Testis (tissue), 3 donors: Measurements from ENCODE around the gene RASSF10. TPM values are rescaled to one million over a fixed set of nuclear protein-coding genes. Genes with fewer than 3 reads are reported as not detected.

ENCODE experiments used
- DNase-seq: peaks from one replicate; pipeline ENCODE4 v3.0.0-alpha.2; 2019
- H3K27ac ChIP-seq, 2 donors: fragments of 200-600 bp; sonication (generic); one replicate each; pipeline ENCODE4 v1.5.1; 2019
- H3K27me3 ChIP-seq: fragments of 200-600 bp; sonication (generic); one replicate; pipeline ENCODE4 v1.5.1; 2019
- H3K36me3 ChIP-seq: fragments of 200-600 bp; sonication (generic); one replicate; pipeline ENCODE4 v1.5.1; 2017; ENCODE audit warnings: low read depth; ENCODE audit errors: missing control alignments
- H3K4me1 ChIP-seq: fragments of 200-600 bp; sonication (generic); one replicate; pipeline ENCODE4 v1.5.1; 2019
- H3K4me3 ChIP-seq, 2 donors: fragments of 200-600 bp; sonication (generic); one replicate each; pipeline ENCODE4 v1.5.1; 2017 to 2019
- H3K9me3 ChIP-seq: fragments of 200-600 bp; sonication (generic); one replicate; pipeline ENCODE4 v1.5.1; 2017
- CTCF ChIP-seq, 3 experiments: fragments of 450-650 bp in 2 of 3; fragments of 200-600 bp in 1 of 3; sonication (generic) in 1 of 3; IDR thresholded peaks; one replicate each; pipeline ENCODE4 v1.5.1; 2016 to 2019; ENCODE audit warnings: antibody characterized with exemption in 3 of 3, mild to moderate bottlenecking in 2 of 3, moderate library complexity in 1 of 3
- POLR2A ChIP-seq: fragments of 450-650 bp; IDR thresholded peaks from one replicate; pipeline ENCODE4 v1.6.1; 2017; ENCODE audit warnings: antibody characterized with exemption, mild to moderate bottlenecking, moderate library complexity
- WGBS, 2 donors: methylation state at CpG; one replicate each; pipeline ENCODE4 v1.1.5; 2018; 5-methylcytosine and 5-hydroxymethylcytosine counted together
- intact Hi-C: fragments of 100-400 bp; cut with DNase I; formaldehyde crosslinking; loops from one replicate; pipeline ENCODE4 v1.15.1; 2023; ENCODE audit warnings: low total_unique reads
- polyA plus RNA-seq: library from polyadenylated mRNA; stranded (reverse); fragments of 350-450 nt; fragmentation: Illumina TruSeq; extraction: RNeasy Lipid Tissue Mini Kit (QIAGEN cat#74804); gene quantifications from one replicate; pipeline ENCODE4 v1.2.3, GENCODE V29; 2014; ENCODE audit warnings: low read depth, low replicate concordance; ENCODE audit not compliant: insufficient read depth
- total RNA-seq, 2 donors: library from RNA; depleted of rRNA; stranded (reverse); fragments of >200 nt; gene quantifications; one replicate each; pipeline ENCODE4 v1.2.3, GENCODE V29; 2016

RASSF10 gene
- total and polyA plus RNA-seq, 3 donors from 2014 or later: 2.9 to 6.3 (median 3.0) TPM

- intact Hi-C loops: no loop called here
- no peaks in the 10 kb centered on the region for H3K27me3 ChIP-seq
- WGBS, 2 donors: 83 to 100% methylated on average over 1 of the region's 1 CpG
Observed at GRCh38 chr11:12993626-12994025, 15.5 kb upstream of the RASSF10 start.

GRCh38 chr11:12994476-12994875, 14.6 kb upstream of the RASSF10 start:
- TF ChIP-seq POLR2A (no peak), CTCF (IDR thresholded peaks at IDR 0.05) (no peak)
- DNase-seq: no peak
- Histone ChIP-seq H3K4me3 (no peak overlapping the region), H3K36me3 (no peaks in the 10 kb centered on the region), H3K4me1 (no peaks in the 10 kb centered on the region), H3K9me3 (no peaks in the 10 kb centered on the region), H3K27me3 (no peaks in the 10 kb centered on the region), H3K27ac (no peak overlapping the region)
- intact Hi-C loops: no loop called here
- WGBS, 2 donors: 81 to 89% methylated on average over 2 of the region's 2 CpGs

More at GRCh38 chr11:12993626-12994025, 15.5 kb upstream of the RASSF10 start:
- no peak for TF ChIP-seq CTCF (IDR thresholded peaks at IDR 0.05)
- no peak for TF ChIP-seq POLR2A
- no peaks in the 10 kb centered on the region for H3K36me3 ChIP-seq
- DNase-seq: no peak
- no peaks in the 10 kb centered on the region for H3K9me3 ChIP-seq
- no peak overlapping the region for H3K4me3 ChIP-seq
- H3K27ac ChIP-seq: no peak overlapping the region
- no peaks in the 10 kb centered on the region for H3K4me1 ChIP-seq

- intact Hi-C loops: no loop called here
- TF ChIP-seq CTCF (IDR thresholded peaks at IDR 0.05) (no peak), POLR2A (no peak)
- no peaks in the 10 kb centered on the region for H3K9me3 ChIP-seq
Observed at GRCh38 chr11:12995188-12995587, 13.9 kb upstream of the RASSF10 start.

GRCh38 chr11:12995823-12996222, 13.3 kb upstream of the RASSF10 start:
- TF ChIP-seq POLR2A (no peak), CTCF (IDR thresholded peaks at IDR 0.05) (no peak)
- no peaks in the 10 kb centered on the region for H3K9me3 ChIP-seq
- H3K4me3 ChIP-seq: no peak overlapping the region
- intact Hi-C loops: no loop called here
- no peak overlapping the region for H3K27ac ChIP-seq
- no peaks in the 10 kb centered on the region for H3K36me3 ChIP-seq
- H3K4me1 ChIP-seq: no peaks in the 10 kb centered on the region
- H3K27me3 ChIP-seq: no peaks in the 10 kb centered on the region
- DNase-seq: no peak

More at GRCh38 chr11:12995188-12995587, 13.9 kb upstream of the RASSF10 start:
- H3K27me3 ChIP-seq: no peaks in the 10 kb centered on the region
- no peaks in the 10 kb centered on the region for H3K36me3 ChIP-seq
- no peaks in the 10 kb centered on the region for H3K4me1 ChIP-seq
- DNase-seq: no peak
- no peak overlapping the region for H3K4me3 ChIP-seq
- H3K27ac ChIP-seq: no peak overlapping the region

- Histone ChIP-seq H3K4me3 (no peak overlapping the region), H3K36me3 (no peaks in the 10 kb centered on the region), H3K27me3 (no peaks in the 10 kb centered on the region), H3K4me1 (no peaks in the 10 kb centered on the region), H3K27ac (no peak overlapping the region), H3K9me3 (no peaks in the 10 kb centered on the region)
- TF ChIP-seq CTCF (IDR thresholded peaks at IDR 0.05) (no peak), POLR2A (no peak)
- no peak for DNase-seq
- intact Hi-C loops: no loop called here
- WGBS, 2 donors: 86 to 95% methylated on average over 1 of the region's 1 CpG
Observed at GRCh38 chr11:12997168-12997567, 11.9 kb upstream of the RASSF10 start.
